ENCODE measurements around the gene SAMD4A. TPM values are rescaled to one million over a fixed set of nuclear protein-coding genes. Genes with fewer than 3 reads are reported as not detected.

Gene SAMD4A
- total RNA-seq, 1 donor from 2014 or later, result 252 TPM

GRCh38 chr14:54647378-54647777 is 80.5 kb downstream of the SAMD4A start:
- intact Hi-C loops (cut with DNase I), result no loop called here
- no peak for DNase-seq (ENCODE audit: low spot score)

DNA sequence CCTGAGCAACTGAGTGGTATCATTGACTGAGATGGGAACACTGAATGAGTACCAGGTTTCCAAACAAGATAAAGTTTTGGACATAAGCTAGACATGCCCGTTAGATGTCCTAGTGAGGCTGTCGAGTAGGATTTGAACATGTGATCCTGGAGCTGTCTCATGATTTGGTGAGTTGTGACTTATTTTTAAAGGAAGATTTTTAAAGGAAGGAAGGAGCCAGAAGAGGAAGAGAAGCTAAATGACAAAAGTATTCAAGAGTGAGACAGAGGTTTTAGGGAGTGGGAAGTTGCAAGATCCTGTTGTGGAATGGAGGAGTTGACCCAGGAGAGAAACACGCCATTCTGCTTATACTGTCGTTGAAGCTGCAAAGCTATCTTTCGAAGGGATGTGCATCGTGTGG is 82.1 kb downstream of the SAMD4A start:
- DNase-seq (ENCODE audit: low spot score), result no peak
- intact Hi-C loops (cut with DNase I), result loop anchor here (2.0 kb wide), 1 partner anchor 20 kb away; no protein-coding TSS in a partner anchor

GRCh38 chr14:54650331-54650958 is 83.5 kb downstream of the SAMD4A start:
- intact Hi-C loops (cut with DNase I), result loop anchor here (5.0 kb wide), 1 partner anchor 83 kb away; the partner anchor contains the start of gene SAMD4A
- DNase-seq (ENCODE audit: low spot score), result no peak

GRCh38 chr14:54650959-54651351 is 84.0 kb downstream of the SAMD4A start:
- intact Hi-C loops (cut with DNase I), result loop anchor here (5.0 kb wide), 1 partner anchor 84 kb away; the partner anchor contains the start of gene SAMD4A
- no peak for DNase-seq (ENCODE audit: low spot score)

DNA sequence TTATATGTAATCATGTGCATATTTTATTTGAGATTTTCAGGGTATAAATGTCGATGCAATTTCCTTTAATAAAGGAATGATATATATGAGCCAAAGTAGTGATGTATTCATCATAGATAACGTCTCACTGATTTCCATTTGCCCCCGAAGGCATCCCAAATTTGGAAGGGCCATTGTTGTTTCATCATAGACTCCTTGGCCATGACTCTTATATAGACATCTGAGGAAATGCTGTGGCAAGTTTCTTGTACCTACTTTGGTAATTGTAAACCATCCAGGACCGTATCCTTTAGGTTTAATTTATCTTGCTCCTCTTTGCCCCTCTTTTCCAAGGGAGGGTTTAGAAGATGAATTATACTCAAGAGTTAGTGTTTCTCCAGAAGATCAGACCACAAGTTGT is 84.7 kb downstream of the SAMD4A start:
- no peak for DNase-seq (ENCODE audit: low spot score)
- intact Hi-C loops (cut with DNase I), result loop anchor here (5.0 kb wide), 1 partner anchor 84 kb away; the partner anchor contains the start of gene SAMD4A

GRCh38 chr14:54652188-54652587 is 85.3 kb downstream of the SAMD4A start:
- peak; percentile 89 for DNase-seq (ENCODE audit: low spot score)
- intact Hi-C loops (cut with DNase I), result loop anchor here (5.0 kb wide), 1 partner anchor 85 kb away; the partner anchor contains the start of gene SAMD4A

- DNase-seq (ENCODE audit: low spot score), result no peak
- intact Hi-C loops (cut with DNase I), result loop anchor here (5.0 kb wide), 1 partner anchor 85 kb away; the partner anchor contains the start of gene SAMD4A
These were observed 85.7 kb downstream of the SAMD4A start for GRCh38 chr14:54652605-54653052.

DNA sequence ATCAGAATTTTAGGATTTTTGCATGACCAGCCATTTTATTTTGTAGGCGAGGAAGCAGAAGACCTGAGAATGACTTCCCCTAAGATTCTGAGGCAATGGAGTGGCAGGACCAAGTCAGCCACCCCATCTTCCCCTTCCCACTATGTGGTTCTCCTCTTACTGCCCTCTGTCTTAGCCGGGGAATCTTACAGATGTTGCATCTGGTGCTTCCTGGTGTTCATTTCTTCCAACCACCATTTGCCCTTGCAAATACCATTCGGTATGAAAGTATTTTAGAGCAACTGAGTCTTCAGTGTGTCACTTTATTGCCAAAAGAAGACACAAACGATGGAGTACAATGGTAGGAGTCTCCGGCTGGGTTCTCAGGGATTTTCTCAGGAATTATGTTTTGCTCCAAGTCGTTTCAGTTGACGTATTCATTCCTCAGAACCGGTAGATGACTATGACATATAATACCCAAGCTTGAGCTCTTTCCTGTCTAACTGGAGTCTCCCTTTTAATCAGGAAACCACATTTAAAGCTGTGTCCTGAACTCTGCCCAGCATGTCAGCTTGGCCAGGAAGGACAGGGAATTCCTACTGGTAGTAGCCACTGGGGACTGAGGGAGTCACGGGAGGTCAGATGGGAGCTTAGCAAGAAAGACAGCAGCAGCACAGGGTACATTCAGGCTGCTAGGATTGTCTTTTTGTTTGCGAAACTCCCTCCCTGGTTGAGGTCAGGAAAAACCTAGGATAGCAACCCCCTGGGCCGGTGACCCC is 87.0 kb downstream of the SAMD4A start:
- no peak for DNase-seq (ENCODE audit: low spot score)
- intact Hi-C loops (cut with DNase I), result loop anchor here (5.0 kb wide), 1 partner anchor 87 kb away; the partner anchor contains the start of gene SAMD4A

DNA sequence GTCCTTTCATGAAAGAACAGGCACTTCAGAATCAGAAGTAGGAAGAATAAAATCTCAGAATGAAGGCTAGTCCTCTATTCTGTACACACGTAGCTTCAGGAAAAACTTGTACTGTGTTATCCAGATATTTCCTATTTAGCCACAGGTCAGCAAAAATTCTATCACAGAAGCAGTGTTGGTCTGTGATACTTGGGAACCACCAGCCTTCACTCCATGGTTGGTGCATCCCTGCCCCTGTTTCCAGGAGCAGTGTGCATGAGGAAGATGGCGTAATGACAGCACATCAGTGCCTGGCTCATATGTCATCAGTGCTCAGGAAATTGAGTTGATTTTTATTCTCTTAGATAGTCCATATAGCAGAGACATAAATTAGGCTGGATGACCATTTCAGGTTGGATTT is 87.7 kb downstream of the SAMD4A start:
- no peak for DNase-seq (ENCODE audit: low spot score)
- intact Hi-C loops (cut with DNase I), result loop anchor here (5.0 kb wide), 1 partner anchor 87 kb away; the partner anchor contains the start of gene SAMD4A

GRCh38 chr14:54658836-54659235 is 91.9 kb downstream of the SAMD4A start:
- intact Hi-C loops (cut with DNase I), result no loop called here
- DNase-seq (ENCODE audit: low spot score), result no peak

DNA sequence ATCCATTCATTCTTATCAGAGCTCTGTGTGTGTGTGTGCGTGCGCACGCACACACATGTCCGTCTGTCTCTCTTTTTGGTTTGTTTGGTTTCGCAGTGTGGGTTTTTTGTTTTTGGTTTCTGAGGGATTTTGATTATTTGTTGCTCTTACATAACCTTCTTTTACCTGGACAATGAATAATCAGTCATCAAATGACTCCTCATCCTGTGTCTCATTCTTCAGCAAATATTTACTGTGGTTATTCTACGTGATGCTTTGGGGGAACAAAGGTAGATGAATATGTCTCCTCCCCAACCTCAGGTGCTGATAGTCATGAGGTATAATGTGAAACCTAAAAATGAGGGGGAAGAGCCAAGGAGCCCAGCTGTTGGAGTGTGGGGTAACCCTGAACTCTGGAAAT is 92.4 kb downstream of the SAMD4A start:
- DNase-seq (ENCODE audit: low spot score), result no peak
- intact Hi-C loops (cut with DNase I), result no loop called here

- intact Hi-C loops (cut with DNase I), result no loop called here
- no peak for DNase-seq (ENCODE audit: low spot score)
These were observed 93.7 kb downstream of the SAMD4A start for GRCh38 chr14:54660604-54661111.

DNA sequence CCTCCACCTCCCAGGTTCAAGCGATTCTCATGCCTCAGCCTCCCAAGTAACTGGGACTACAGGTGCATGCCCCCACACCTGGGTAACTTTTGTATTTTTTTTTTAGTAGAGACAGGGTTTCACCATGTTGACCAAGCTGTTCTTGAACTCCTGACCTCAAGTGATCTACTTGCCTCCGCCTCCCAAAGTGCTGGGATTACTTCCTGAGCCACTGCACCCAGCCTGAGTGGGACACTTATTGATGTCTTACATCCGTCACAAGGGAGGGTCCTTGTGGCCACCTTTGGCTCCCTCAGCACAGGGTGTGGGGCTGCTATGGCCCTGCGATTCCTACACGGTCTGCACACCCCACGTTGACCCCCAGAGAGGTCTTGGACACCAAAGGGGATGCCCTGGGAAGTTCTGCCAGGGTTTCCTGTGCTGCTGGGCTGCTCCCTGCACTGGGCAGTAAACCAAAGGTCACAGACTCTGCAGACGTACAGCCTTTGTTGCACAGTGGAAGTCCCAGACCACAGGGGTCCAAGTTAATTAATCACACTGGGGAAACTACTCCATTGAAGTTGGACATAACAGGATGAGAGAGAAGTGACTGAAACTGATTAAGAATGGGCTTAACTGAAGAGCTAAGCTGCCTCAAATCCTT is 95.7 kb downstream of the SAMD4A start:
- intact Hi-C loops (cut with DNase I), result no loop called here
- no peak for DNase-seq (ENCODE audit: low spot score)

- intact Hi-C loops (cut with DNase I), result no loop called here
- no peak for DNase-seq (ENCODE audit: low spot score)
These were observed 98.0 kb downstream of the SAMD4A start for GRCh38 chr14:54664961-54665360.

- DNase-seq (ENCODE audit: low spot score), result no peak
- intact Hi-C loops (cut with DNase I), result no loop called here
These were observed 99.0 kb downstream of the SAMD4A start for GRCh38 chr14:54665946-54666345.

DNA sequence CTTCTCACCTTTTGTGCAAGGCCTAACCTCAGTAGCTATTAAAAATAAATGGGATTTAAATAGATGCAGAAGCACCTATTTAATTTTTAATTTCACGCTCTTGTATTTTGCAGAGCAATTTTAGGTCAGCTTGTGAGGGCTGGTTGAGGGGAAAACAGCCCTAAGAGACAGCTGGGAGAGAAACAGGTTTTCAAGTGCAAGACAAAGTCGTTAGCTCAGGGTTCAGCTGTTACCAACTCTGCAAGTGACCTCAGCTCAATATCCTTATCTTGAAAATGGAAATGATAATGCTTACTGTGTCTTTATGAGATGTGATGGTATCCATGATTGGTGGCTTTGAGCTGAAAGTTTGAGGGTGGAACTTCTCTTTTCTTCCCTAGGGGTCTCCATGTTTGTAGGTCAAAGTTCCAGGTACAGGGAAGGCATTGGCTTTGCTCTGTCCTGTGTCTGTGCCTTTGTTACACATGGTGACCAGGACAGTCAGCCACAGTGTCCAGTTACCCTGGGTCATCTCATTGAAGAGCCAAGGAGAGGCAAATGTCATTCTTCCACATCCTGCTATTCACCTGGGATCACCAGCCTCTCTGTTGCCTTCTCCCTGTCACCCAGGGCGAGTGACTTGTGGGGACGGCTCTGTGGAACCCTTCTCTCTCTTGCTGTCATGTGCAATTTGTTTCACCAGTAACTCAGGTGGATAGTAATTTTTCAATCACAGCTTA is 100.3 kb downstream of the SAMD4A start:
- intact Hi-C loops (cut with DNase I), result no loop called here
- no peak for DNase-seq (ENCODE audit: low spot score)

- no peak for DNase-seq (ENCODE audit: low spot score)
- intact Hi-C loops (cut with DNase I), result no loop called here
These were observed 100.8 kb downstream of the SAMD4A start for GRCh38 chr14:54667764-54668163.

GRCh38 chr14:54669721-54670561 is 103.0 kb downstream of the SAMD4A start:
- no peak for DNase-seq (ENCODE audit: low spot score)
- intact Hi-C loops (cut with DNase I), result no loop called here

All from cardiac septum (tissue), 1 donor.